ENCODE results near the gene UGT1A10.

- TF ChIP-seq, protein P1, sequence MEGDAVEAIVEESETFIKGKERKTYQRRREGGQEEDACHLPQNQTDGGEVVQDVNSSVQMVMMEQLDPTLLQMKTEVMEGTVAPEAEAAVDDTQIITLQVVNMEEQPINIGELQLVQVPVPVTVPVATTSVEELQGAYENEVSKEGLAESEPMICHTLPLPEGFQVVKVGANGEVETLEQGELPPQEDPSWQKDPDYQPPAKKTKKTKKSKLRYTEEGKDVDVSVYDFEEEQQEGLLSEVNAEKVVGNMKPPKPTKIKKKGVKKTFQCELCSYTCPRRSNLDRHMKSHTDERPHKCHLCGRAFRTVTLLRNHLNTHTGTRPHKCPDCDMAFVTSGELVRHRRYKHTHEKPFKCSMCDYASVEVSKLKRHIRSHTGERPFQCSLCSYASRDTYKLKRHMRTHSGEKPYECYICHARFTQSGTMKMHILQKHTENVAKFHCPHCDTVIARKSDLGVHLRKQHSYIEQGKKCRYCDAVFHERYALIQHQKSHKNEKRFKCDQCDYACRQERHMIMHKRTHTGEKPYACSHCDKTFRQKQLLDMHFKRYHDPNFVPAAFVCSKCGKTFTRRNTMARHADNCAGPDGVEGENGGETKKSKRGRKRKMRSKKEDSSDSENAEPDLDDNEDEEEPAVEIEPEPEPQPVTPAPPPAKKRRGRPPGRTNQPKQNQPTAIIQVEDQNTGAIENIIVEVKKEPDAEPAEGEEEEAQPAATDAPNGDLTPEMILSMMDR (conservative IDR thresholded peaks at IDR 0.05 in 1 of 2, IDR thresholded peaks at IDR 0.05 in 1 of 2; ENCODE audit: extremely low read depth in 1 of 2, insufficient read depth in 1 of 2, low read depth in 1 of 2, low read length in 2 of 2) = no peak
- no peak for TF ChIP-seq EZH2 (IDR thresholded peaks at IDR 0.05; ENCODE audit: borderline replicate concordance, low read length)
Measured at GRCh38 chr2:233760043-233760442, 123.8 kb downstream of the UGT1A10 start, which contains the start of gene UGT1A1.

Data from mammary epithelial cell (primary cell).